ENCODE results near the gene SCAI.

- TF ChIP-seq CTCF (conservative IDR thresholded peaks at IDR 0.05; ENCODE audit: low read length) (no peak), EZH2phosphoT487 (IDR thresholded peaks at IDR 0.05; ENCODE audit: borderline replicate concordance) (no peak)
These were observed 54.0 kb downstream of the SCAI start for GRCh38 chr9:125089331-125089730.

Measured in Loucy (cell line).